H9 (cell line): Measurements from ENCODE around the gene FNIP2. TPM values are rescaled to one million over a fixed set of nuclear protein-coding genes. Genes with fewer than 3 reads are reported as not detected.
A peak's percentile ranks its signal among the peaks of the same experiment; 100 is the strongest.

Experiments used
- DNase-seq: peaks from one replicate; pipeline ENCODE4 v3.0.0-alpha.2; 2017
- H2AFZ ChIP-seq: one replicate; pipeline ENCODE4 v1.6.1; 2013; ENCODE audit warnings: mild to moderate bottlenecking, low read length, control low read depth, moderate library complexity
- H2AK5ac ChIP-seq: 2 replicates; pipeline ENCODE4 v1.6.1; 2013; ENCODE audit warnings: low read length, control low read depth, mixed read lengths; ENCODE audit not compliant: insufficient read length
- H2BK120ac ChIP-seq: one replicate; pipeline ENCODE4 v1.6.1; 2013; ENCODE audit warnings: low read depth, mild to moderate bottlenecking, low read length, control low read depth, inconsistent platforms; ENCODE audit not compliant: poor library complexity, severe bottlenecking
- H2BK12ac ChIP-seq: 2 replicates; pipeline ENCODE4 v1.6.1; 2013; ENCODE audit warnings: low read length, control low read depth, mixed read lengths, low read depth; ENCODE audit not compliant: insufficient read length
- H2BK15ac ChIP-seq: 2 replicates; pipeline ENCODE4 v1.6.1; 2013; ENCODE audit warnings: low read depth, low read length, control low read depth
- H2BK20ac ChIP-seq: one replicate; pipeline ENCODE4 v1.6.1; 2013; ENCODE audit warnings: low read depth, mild to moderate bottlenecking, low read length, control low read depth, inconsistent platforms; ENCODE audit not compliant: poor library complexity, severe bottlenecking
- H2BK5ac ChIP-seq: 2 replicates; pipeline ENCODE4 v1.6.1; 2013; ENCODE audit warnings: low read length, control low read depth, mixed read lengths; ENCODE audit not compliant: insufficient read length
- H3K14ac ChIP-seq: 2 replicates; pipeline ENCODE4 v1.6.1; 2013; ENCODE audit warnings: low read length, control low read depth; ENCODE audit not compliant: insufficient read depth
- H3K18ac ChIP-seq: 2 replicates; pipeline ENCODE4 v1.6.1; 2013; ENCODE audit warnings: low read depth, mild to moderate bottlenecking, mixed read lengths, low read length, control low read depth; ENCODE audit not compliant: insufficient read length
- H3K23ac ChIP-seq: 2 replicates; pipeline ENCODE4 v1.6.1; 2013; ENCODE audit warnings: low read length, control low read depth, mixed read lengths, low read depth; ENCODE audit not compliant: insufficient read length
- H3K23me2 ChIP-seq: 2 replicates; pipeline ENCODE4 v1.6.1; 2013; ENCODE audit warnings: low read depth, mild to moderate bottlenecking, mixed read lengths, low read length, control low read depth; ENCODE audit not compliant: insufficient read length, poor library complexity, severe bottlenecking
- H3K27ac ChIP-seq: 2 replicates; pipeline ENCODE4 v1.5.1; 2013; ENCODE audit warnings: low read length, control low read depth, mixed read lengths, low read depth; ENCODE audit not compliant: insufficient read length
- H3K27me3 ChIP-seq: 2 replicates; pipeline ENCODE4 v1.6.1; 2013; ENCODE audit warnings: low read length, control low read depth, inconsistent platforms; ENCODE audit not compliant: insufficient read depth
- H3K4ac ChIP-seq: 2 replicates; pipeline ENCODE4 v1.6.1; 2013; ENCODE audit warnings: low read depth, mild to moderate bottlenecking, control low read depth, inconsistent platforms, low read length, moderate library complexity
- H3K4me1 ChIP-seq: 2 replicates; pipeline ENCODE4 v1.6.1; 2013; ENCODE audit warnings: low read length, control low read depth, inconsistent platforms; ENCODE audit not compliant: insufficient read depth
- H3K4me2 ChIP-seq: 2 replicates; pipeline ENCODE4 v1.6.1; 2013; ENCODE audit warnings: low read length, control low read depth, mixed read lengths; ENCODE audit not compliant: insufficient read length, insufficient read depth
- H3K56ac ChIP-seq: 2 replicates; pipeline ENCODE4 v1.6.1; 2013; ENCODE audit warnings: low read depth, mild to moderate bottlenecking, mixed read lengths, low read length, control low read depth; ENCODE audit not compliant: insufficient read length
- H3K79me1 ChIP-seq: 2 replicates; pipeline ENCODE4 v1.6.1; 2013; ENCODE audit warnings: low read depth, mild to moderate bottlenecking, moderate library complexity, low read length, control low read depth, inconsistent platforms; ENCODE audit not compliant: insufficient read depth, poor library complexity, severe bottlenecking
- H3K79me2 ChIP-seq: 2 replicates; pipeline ENCODE4 v1.6.1; 2013; ENCODE audit warnings: low read length, control low read depth, inconsistent platforms; ENCODE audit not compliant: insufficient read depth
- H3K9ac ChIP-seq: 2 replicates; pipeline ENCODE4 v1.6.1; 2013; ENCODE audit warnings: low read length, control low read depth, mixed read lengths; ENCODE audit not compliant: insufficient read length; ENCODE audit errors: extremely low read depth
- H3K9me3 ChIP-seq: one replicate; pipeline ENCODE4 v1.6.1; 2013; ENCODE audit warnings: low read depth, low read length, inconsistent platforms; ENCODE audit not compliant: control insufficient read depth
- H3T11ph ChIP-seq: one replicate; pipeline ENCODE4 v1.6.1; 2013; ENCODE audit warnings: mild to moderate bottlenecking, low read length, control low read depth, inconsistent platforms
- H4K20me1 ChIP-seq: one replicate; pipeline ENCODE4 v1.6.1; 2013; ENCODE audit not compliant: control insufficient read depth, insufficient read length, insufficient read depth
- H4K5ac ChIP-seq: 2 replicates; pipeline ENCODE4 v1.6.1; 2013; ENCODE audit warnings: low read depth, mild to moderate bottlenecking, mixed read lengths, low read length, control low read depth; ENCODE audit not compliant: insufficient read length
- H4K8ac ChIP-seq: replicated peaks from 2 replicates; pipeline ENCODE4 v1.6.1; 2013; ENCODE audit warnings: low read length, control low read depth, mixed read lengths, low read depth; ENCODE audit not compliant: insufficient read length
- H4K91ac ChIP-seq: 2 replicates; pipeline ENCODE4 v1.6.1; 2013; ENCODE audit warnings: low read depth, mild to moderate bottlenecking, moderate library complexity, mixed read lengths, low read length, control low read depth; ENCODE audit not compliant: insufficient read length
- H3K27ac Mint-ChIP-seq, 3 experiments: 2 replicates in 2 of 3; 3 replicates in 1 of 3; pipeline ENCODE4 v1.8.0; 2020 to 2021; ENCODE audit warnings: mixed read lengths in 3 of 3, mild to moderate bottlenecking in 1 of 3, moderate library complexity in 1 of 3
- H3K27me3 Mint-ChIP-seq: 2 replicates; pipeline ENCODE4 v1.8.0; 2021; ENCODE audit warnings: low read depth, mild to moderate bottlenecking, moderate library complexity, mixed read lengths
- H3K36me3 Mint-ChIP-seq, 3 experiments: 2 replicates in 2 of 3; 3 replicates in 1 of 3; pipeline ENCODE4 v1.8.0; 2020 to 2021; ENCODE audit warnings: low read depth in 3 of 3, mixed read lengths in 3 of 3; ENCODE audit not compliant: insufficient read depth in 1 of 3
- H3K4me1 Mint-ChIP-seq, 2 experiments: 2 replicates each; pipeline ENCODE4 v1.8.0; 2020; ENCODE audit warnings: mixed read lengths in 2 of 2
- H3K4me3 Mint-ChIP-seq, 2 experiments: 2 replicates in 1 of 2; 3 replicates in 1 of 2; pipeline ENCODE4 v1.8.0; 2020 to 2021; ENCODE audit warnings: mild to moderate bottlenecking in 2 of 2, mixed read lengths in 2 of 2, moderate library complexity in 1 of 2
- H3K9me3 Mint-ChIP-seq, 2 experiments: 2 replicates in 1 of 2; 3 replicates in 1 of 2; pipeline ENCODE4 v1.8.0; 2020; ENCODE audit warnings: mild to moderate bottlenecking in 2 of 2, mixed read lengths in 2 of 2, moderate library complexity in 1 of 2
- WGBS: extraction: QIAGEN DNeasy Blood & Tissue Kit; methylation state at CpG from one replicate; pipeline ENCODE4 v1.1.7; 2013; ENCODE audit warnings: missing lambda C conversion rate, low lambda C conversion rate, mixed read lengths; ENCODE audit not compliant: insufficient read length; ENCODE audit errors: extremely low coverage; 5-methylcytosine and 5-hydroxymethylcytosine counted together
- total RNA-seq: library from RNA; stranded (reverse); gene quantifications from 2 replicates; pipeline ENCODE4 v1.2.1, GENCODE V29; 2021
- TF ChIP-seq, protein P1 (sequence below): fragments of 200-600 bp; sonication (generic); conservative IDR thresholded peaks from 3 replicates; pipeline ENCODE4 v1.8.0; 2021; ENCODE audit warnings: antibody characterized with exemption, mild to moderate bottlenecking

The FNIP2 gene
- total RNA-seq, 1 experiment from 2014 or later = 9.6 TPM

DNA sequence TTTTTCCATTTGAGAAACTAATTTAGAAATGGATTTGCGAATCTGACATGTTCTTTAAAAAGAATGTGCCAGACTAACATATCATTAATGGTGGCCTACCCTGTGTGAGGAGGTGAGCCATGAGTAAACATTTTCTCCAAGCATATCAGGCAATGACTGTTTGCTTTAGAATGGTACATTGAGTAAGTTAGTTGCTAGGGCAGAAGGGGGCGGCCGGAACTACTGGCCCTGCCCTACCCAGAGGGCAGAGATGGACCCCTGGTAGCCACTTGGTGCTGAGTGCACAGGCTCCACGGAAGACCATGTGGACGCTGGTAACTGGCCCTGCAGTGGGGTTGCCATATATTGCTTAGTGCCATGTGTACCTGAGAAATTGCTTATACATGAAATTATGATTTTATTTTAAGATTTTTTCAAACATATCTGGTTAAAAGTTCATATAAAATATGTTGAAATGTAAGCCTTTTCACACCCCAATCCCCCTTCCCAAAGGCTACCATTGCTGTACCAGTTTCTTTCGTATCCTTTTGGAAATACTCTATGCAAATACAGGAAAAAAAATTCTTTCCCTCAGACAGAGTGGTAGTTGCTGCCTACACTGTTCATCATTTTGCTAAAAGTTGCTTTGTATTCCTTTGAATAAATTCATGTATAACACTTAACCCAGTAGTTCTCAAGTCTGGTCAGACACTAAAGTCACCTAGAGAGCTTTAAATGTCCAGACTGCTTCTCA, 8.8 kb downstream of the FNIP2 start:
- Histone ChIP-seq H2BK20ac (no peak overlapping the region), H2BK12ac (no peak overlapping the region), H3K4ac (no peak overlapping the region), H2AFZ (no peak overlapping the region), H4K5ac (no peak overlapping the region), H3K4me1 (no peaks in the 10 kb centered on the region), H3K18ac (no peak overlapping the region), H3K27me3 (no peaks in the 10 kb centered on the region), H3K23me2 (no peaks in the 10 kb centered on the region), H3K4me2 (no peak overlapping the region), H3K23ac (no peak overlapping the region), H3K9ac (no peak overlapping the region), H3K9me3 (no peaks in the 10 kb centered on the region), H2BK120ac (no peak overlapping the region), H4K8ac (no peak overlapping the region), H3K79me2 (no peaks in the 10 kb centered on the region), H3K79me1 (no peaks in the 10 kb centered on the region), H2BK5ac (no peak overlapping the region), H4K91ac (no peak overlapping the region), H3K27ac (no peak overlapping the region), H2BK15ac (0 out of 2 replicates have a peak overlapping the region, but pooled peaks have one; percentile 37), H3K56ac (no peak overlapping the region), H2AK5ac (no peak overlapping the region), H3T11ph (no peak overlapping the region), H4K20me1 (no peaks in the 10 kb centered on the region), H3K14ac (no peak overlapping the region)
- Mint-ChIP-seq H3K9me3 (no peaks in the 10 kb centered on the region), H3K27me3 (no peaks in the 10 kb centered on the region), H3K27ac (no peak overlapping the region), H3K4me1 (peaks cover 19 to 31% of the 10 kb centered on the region in 2 experiments), H3K36me3 (no peaks in the 10 kb centered on the region), H3K4me3 (no peak overlapping the region)
- TF ChIP-seq, protein P1, sequence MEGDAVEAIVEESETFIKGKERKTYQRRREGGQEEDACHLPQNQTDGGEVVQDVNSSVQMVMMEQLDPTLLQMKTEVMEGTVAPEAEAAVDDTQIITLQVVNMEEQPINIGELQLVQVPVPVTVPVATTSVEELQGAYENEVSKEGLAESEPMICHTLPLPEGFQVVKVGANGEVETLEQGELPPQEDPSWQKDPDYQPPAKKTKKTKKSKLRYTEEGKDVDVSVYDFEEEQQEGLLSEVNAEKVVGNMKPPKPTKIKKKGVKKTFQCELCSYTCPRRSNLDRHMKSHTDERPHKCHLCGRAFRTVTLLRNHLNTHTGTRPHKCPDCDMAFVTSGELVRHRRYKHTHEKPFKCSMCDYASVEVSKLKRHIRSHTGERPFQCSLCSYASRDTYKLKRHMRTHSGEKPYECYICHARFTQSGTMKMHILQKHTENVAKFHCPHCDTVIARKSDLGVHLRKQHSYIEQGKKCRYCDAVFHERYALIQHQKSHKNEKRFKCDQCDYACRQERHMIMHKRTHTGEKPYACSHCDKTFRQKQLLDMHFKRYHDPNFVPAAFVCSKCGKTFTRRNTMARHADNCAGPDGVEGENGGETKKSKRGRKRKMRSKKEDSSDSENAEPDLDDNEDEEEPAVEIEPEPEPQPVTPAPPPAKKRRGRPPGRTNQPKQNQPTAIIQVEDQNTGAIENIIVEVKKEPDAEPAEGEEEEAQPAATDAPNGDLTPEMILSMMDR = no peak
- no CpG with 5 or more reads among the region's 6 CpGs for WGBS
- no peak for DNase-seq
